Activated T-helper 17 cell treated with anti-CD3 and anti-CD28 coated beads, Interleukin-2, amount 50 U/mL, for 72 hours (primary cell): Measurements from ENCODE around the gene ARL15. TPM values are rescaled to one million over a fixed set of nuclear protein-coding genes. Genes with fewer than 3 reads are reported as not detected.

Experiments used
- ATAC-seq: fragments of 150-1000 bp; cut with Tn5 transposase; replicated peaks from 2 replicates; pipeline ENCODE4 v1.10.0; 2021; ENCODE audit warnings: mild to moderate bottlenecking, moderate library complexity
- H3K27ac Mint-ChIP-seq: one replicate; pipeline ENCODE4 v1.8.0; 2022; ENCODE audit warnings: mixed read lengths
- H3K27me3 Mint-ChIP-seq: one replicate; pipeline ENCODE4 v1.8.0; 2022; ENCODE audit warnings: mixed read lengths
- H3K36me3 Mint-ChIP-seq: one replicate; pipeline ENCODE4 v1.8.0; 2022; ENCODE audit warnings: low read depth, mild to moderate bottlenecking, mixed read lengths
- H3K4me1 Mint-ChIP-seq: one replicate; pipeline ENCODE4 v1.8.0; 2022; ENCODE audit warnings: mixed read lengths
- H3K4me3 Mint-ChIP-seq: one replicate; pipeline ENCODE4 v1.8.0; 2022; ENCODE audit warnings: mild to moderate bottlenecking, mixed read lengths
- H3K9me3 Mint-ChIP-seq: one replicate; pipeline ENCODE4 v1.8.0; 2022; ENCODE audit warnings: mixed read lengths
- total RNA-seq, 2 donors: library from RNA; stranded (reverse); gene quantifications; one replicate each; pipeline ENCODE4 v1.2.3, GENCODE V29; 2022

Gene ARL15
- total RNA-seq, 2 donors from 2014 or later, result 6.8 to 8.3 TPM

- no peak overlapping the region for H3K4me3 Mint-ChIP-seq
- no peak for ATAC-seq
- H3K4me1 Mint-ChIP-seq, result no peaks in the 10 kb centered on the region
- H3K27ac Mint-ChIP-seq, result no peak overlapping the region
- H3K36me3 Mint-ChIP-seq, result no peaks in the 10 kb centered on the region
- H3K9me3 Mint-ChIP-seq, result no peaks in the 10 kb centered on the region
- H3K27me3 Mint-ChIP-seq, result peaks cover 8% of the 10 kb centered on the region
These were observed 475.9 kb downstream of the ARL15 start for GRCh38 chr5:53834500-53834899.

Other genes with a start within 250 kb of the ARL15 start
- not detected for gene HSPB3, start 145.1 kb upstream of the ARL15 start, total RNA-seq
- 10 to 100 TPM in 1 of 2 donors, 1 to 10 TPM in 1; 4.3 to 11.6 TPM for gene SNX18, start 207.2 kb upstream of the ARL15 start, total RNA-seq